ENCODE results near the gene SLC24A3.

SLC24A3 gene

GRCh38 chr20:19349879-19350278 lies 137.4 kb downstream of the SLC24A3 start:
- DNase-seq, result no peak

GRCh38 chr20:19351542-19351941 lies 139.1 kb downstream of the SLC24A3 start:
- DNase-seq, result no peak

GRCh38 chr20:19354950-19355349 lies 142.5 kb downstream of the SLC24A3 start:
- DNase-seq, result no peak

GRCh38 chr20:19361790-19362189 lies 149.3 kb downstream of the SLC24A3 start:
- no peak for DNase-seq

- DNase-seq, result no peak
Observed at GRCh38 chr20:19363476-19363875, 151.0 kb downstream of the SLC24A3 start.

GRCh38 chr20:19367591-19367990 lies 155.1 kb downstream of the SLC24A3 start:
- no peak for DNase-seq

GRCh38 chr20:19368351-19368750 lies 155.9 kb downstream of the SLC24A3 start:
- DNase-seq, result no peak

- DNase-seq, result no peak
Observed at GRCh38 chr20:19370076-19371075, 157.9 kb downstream of the SLC24A3 start.

GRCh38 chr20:19371112-19371511 lies 158.7 kb downstream of the SLC24A3 start:
- DNase-seq, result no peak

GRCh38 chr20:19374216-19374615 lies 161.8 kb downstream of the SLC24A3 start:
- no peak for DNase-seq

- no peak for DNase-seq
Observed at GRCh38 chr20:19375395-19375794, 163.0 kb downstream of the SLC24A3 start.

- no peak for DNase-seq
Observed at GRCh38 chr20:19375801-19376200, 163.4 kb downstream of the SLC24A3 start.

- DNase-seq, result no peak
Observed at GRCh38 chr20:19376451-19377229, 164.2 kb downstream of the SLC24A3 start.

GRCh38 chr20:19378058-19378457 lies 165.6 kb downstream of the SLC24A3 start:
- no peak for DNase-seq

GRCh38 chr20:19380211-19380610 lies 167.8 kb downstream of the SLC24A3 start:
- no peak for DNase-seq

- no peak for DNase-seq
Observed at GRCh38 chr20:19381947-19382346, 169.5 kb downstream of the SLC24A3 start.

- DNase-seq, result no peak
Observed at GRCh38 chr20:19382386-19383340, 170.2 kb downstream of the SLC24A3 start.

- DNase-seq, result no peak
Observed at GRCh38 chr20:19384940-19385339, 172.5 kb downstream of the SLC24A3 start.

GRCh38 chr20:19387251-19387650 lies 174.8 kb downstream of the SLC24A3 start:
- no peak for DNase-seq

- no peak for DNase-seq
Observed at GRCh38 chr20:19392344-19393130, 180.1 kb downstream of the SLC24A3 start.

- no peak for DNase-seq
Observed at GRCh38 chr20:19396460-19397081, 184.1 kb downstream of the SLC24A3 start.

Data from T-helper 9 cell (primary cell).